Erythroblast (primary cell): ENCODE measurements around the gene CCDC192.

Source experiments
- GATA1 ChIP-seq: IDR thresholded peaks from 2 replicates; pipeline ENCODE4 v1.6.1; 2011; ENCODE audit warnings: low read depth, mild to moderate bottlenecking, control low read depth, low read length, moderate library complexity
- POLR2A ChIP-seq: IDR thresholded peaks from 2 replicates; pipeline ENCODE4 v1.6.1; 2011; ENCODE audit warnings: mild to moderate bottlenecking, low read length

GRCh38 chr5:127920936-127921335 lies 217.7 kb downstream of the CCDC192 start:
- TF ChIP-seq POLR2A (no peak), GATA1 (no peak)
